WTC11 (cell line): ENCODE data around the gene ZCCHC10. TPM values are rescaled to one million over a fixed set of nuclear protein-coding genes. Genes with fewer than 3 reads are reported as not detected.

Experiments used
- ATAC-seq: fragments of 200-7000 bp; cut with Tn5 transposase; 2 replicates; pipeline ENCODE4 v1.10.0; 2021; ENCODE audit warnings: mild to moderate bottlenecking, moderate library complexity
- CTCF ChIA-PET: fragments of 300-600 bp; sonication (Branson Sonifier 250); formaldehyde crosslinking; loops from one replicate; lab custom pipeline; 2021; ENCODE audit warnings: antibody characterized with exemption; lab: Charles Lee
- POLR2A ChIA-PET: fragments of 350-600 bp; sonication (Branson Sonifier 250); formaldehyde crosslinking; loops from one replicate; lab custom pipeline; 2021; ENCODE audit warnings: antibody characterized with exemption; lab: Charles Lee
- DNase-seq: peaks from one replicate; pipeline ENCODE4 v3.0.0; 2021; ENCODE audit warnings: low spot score
- H3K27ac Mint-ChIP-seq: 2 replicates; pipeline ENCODE4 v1.8.0; 2021; ENCODE audit warnings: mixed read lengths
- H3K27me3 Mint-ChIP-seq: 2 replicates; pipeline ENCODE4 v1.8.0; 2021; ENCODE audit warnings: low read depth, mild to moderate bottlenecking, moderate library complexity, mixed read lengths
- H3K36me3 Mint-ChIP-seq: 2 replicates; pipeline ENCODE4 v1.8.0; 2021; ENCODE audit warnings: mixed read lengths
- H3K4me1 Mint-ChIP-seq: 2 replicates; pipeline ENCODE4 v1.8.0; 2022; ENCODE audit warnings: mixed read lengths
- H3K4me3 Mint-ChIP-seq: 2 replicates; pipeline ENCODE4 v1.8.0; 2021; ENCODE audit warnings: mild to moderate bottlenecking, moderate library complexity, mixed read lengths
- H3K9me3 Mint-ChIP-seq: 2 replicates; pipeline ENCODE4 v1.8.0; 2021; ENCODE audit warnings: mixed read lengths
- MXD4 ChIP-seq: fragments of 250-450 bp; sonication (Bioruptor Pico); IDR thresholded peaks from 2 replicates; pipeline ENCODE4 v1.8.0; 2021; ENCODE audit warnings: mild to moderate bottlenecking, moderate library complexity, borderline replicate concordance
- MYBL2 ChIP-seq: sonication (generic); formaldehyde crosslinking; IDR thresholded peaks from 2 replicates; pipeline ENCODE4 v1.8.1; 2023; ENCODE audit warnings: mild to moderate bottlenecking, moderate library complexity, missing genetic modification reagents
- NFATC4 ChIP-seq: fragments of 250-450 bp; sonication (Bioruptor Pico); IDR thresholded peaks from 2 replicates; pipeline ENCODE4 v1.9.0; 2021; ENCODE audit warnings: mild to moderate bottlenecking
- NR3C1 ChIP-seq: sonication (generic); formaldehyde crosslinking; conservative IDR thresholded peaks from 2 replicates; pipeline ENCODE4 v1.8.1; 2023; ENCODE audit warnings: low read depth, mild to moderate bottlenecking, missing genetic modification reagents
- PRRX2 ChIP-seq: fragments of 250-450 bp; sonication (Bioruptor Pico); IDR thresholded peaks from 2 replicates; pipeline ENCODE4 v1.8.0; 2021; ENCODE audit warnings: mild to moderate bottlenecking
- TCF7 ChIP-seq: sonication (generic); formaldehyde crosslinking; IDR thresholded peaks from 2 replicates; pipeline ENCODE4 v1.8.0; 2022; ENCODE audit warnings: mild to moderate bottlenecking, low read depth, missing genetic modification reagents, moderate library complexity
- TEAD1 ChIP-seq: sonication (generic); formaldehyde crosslinking; IDR thresholded peaks from 2 replicates; pipeline ENCODE4 v1.8.0; 2022; ENCODE audit warnings: mild to moderate bottlenecking, missing genetic modification reagents
- TP53 ChIP-seq: sonication (generic); formaldehyde crosslinking; IDR thresholded peaks from 2 replicates; pipeline ENCODE4 v1.8.1; 2023; ENCODE audit warnings: mild to moderate bottlenecking, missing genetic modification reagents
- ZNF138 ChIP-seq: sonication (generic); formaldehyde crosslinking; conservative IDR thresholded peaks from 2 replicates; pipeline ENCODE4 v1.8.1; 2022; ENCODE audit warnings: mild to moderate bottlenecking, moderate library complexity, missing genetic modification reagents
- ZNF219 ChIP-seq: sonication (generic); formaldehyde crosslinking; IDR thresholded peaks from 2 replicates; pipeline ENCODE4 v1.8.0; 2023; ENCODE audit warnings: missing genetic modification reagents, mild to moderate bottlenecking, borderline replicate concordance
- ZSCAN18 ChIP-seq: fragments of 250-450 bp; sonication (Bioruptor Pico); IDR thresholded peaks from 2 replicates; pipeline ENCODE4 v2.1.2; 2022; ENCODE audit warnings: mild to moderate bottlenecking, moderate library complexity
- total RNA-seq: library from RNA; stranded (reverse); gene quantifications from 3 replicates; pipeline ENCODE4 v1.2.3, GENCODE V29; 2021
- TF ChIP-seq, protein P1 (sequence below): fragments of 250-450 bp; sonication (Bioruptor Pico); IDR thresholded peaks from 2 replicates; pipeline ENCODE4 v1.9.0; 2021; ENCODE audit warnings: mild to moderate bottlenecking, borderline replicate concordance
- TF ChIP-seq, protein P2 (sequence below): sonication (generic); formaldehyde crosslinking; IDR thresholded peaks from 2 replicates; pipeline ENCODE4 v1.8.1; 2022; ENCODE audit warnings: mild to moderate bottlenecking, missing genetic modification reagents, moderate library complexity, borderline replicate concordance
- TF ChIP-seq, protein P3 (sequence below): sonication (generic); formaldehyde crosslinking; IDR thresholded peaks from 2 replicates; pipeline ENCODE4 v1.8.1; 2022; ENCODE audit warnings: low read depth, missing genetic modification reagents, borderline replicate concordance
- TF ChIP-seq, protein P4 (sequence below): sonication (generic); formaldehyde crosslinking; IDR thresholded peaks from 2 replicates; pipeline ENCODE4 v1.8.0; 2022; ENCODE audit warnings: mild to moderate bottlenecking, missing genetic modification reagents
- TF ChIP-seq, protein P5 (sequence below): sonication (generic); formaldehyde crosslinking; IDR thresholded peaks from 2 replicates; pipeline ENCODE4 v1.8.0; 2022; ENCODE audit warnings: mild to moderate bottlenecking, missing genetic modification reagents
- TF ChIP-seq, protein P6 (sequence below): sonication (generic); formaldehyde crosslinking; IDR thresholded peaks from 2 replicates; pipeline ENCODE4 v1.8.1; 2023; ENCODE audit warnings: mild to moderate bottlenecking, missing genetic modification reagents, borderline replicate concordance

ZCCHC10 gene
- total RNA-seq, 1 experiment from 2014 or later: 22.9 TPM

DNA sequence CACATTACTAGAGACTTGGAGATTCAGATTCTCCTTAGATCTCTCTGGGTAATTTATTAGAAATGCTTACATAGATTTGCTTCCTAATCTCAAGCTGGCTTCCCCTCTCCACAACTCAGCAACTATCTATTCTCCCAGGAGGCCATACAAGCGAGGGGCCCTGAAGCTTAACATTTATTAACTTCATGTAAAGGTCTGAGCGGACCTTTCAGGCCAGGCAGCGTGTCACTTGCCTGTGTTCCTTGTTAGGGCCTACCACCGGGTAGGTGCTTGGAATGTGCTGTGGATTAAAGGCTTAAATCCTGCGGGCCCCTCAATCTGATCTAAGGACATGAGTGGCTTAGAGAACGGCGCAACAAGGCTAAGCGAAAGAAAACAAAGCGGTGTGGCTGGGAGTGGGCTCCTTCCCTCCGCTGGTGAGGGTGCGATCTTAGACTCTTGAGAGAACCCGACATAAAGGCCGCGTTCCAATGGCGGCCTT is 24.8 kb upstream of the ZCCHC10 start:
- Mint-ChIP-seq H3K36me3 (peaks cover 12% of the 10 kb centered on the region), H3K9me3 (peaks cover 8% of the 10 kb centered on the region), H3K4me1 (peaks cover 48% of the 10 kb centered on the region), H3K4me3 (peak overlapping the region; percentile 89), H3K27ac (peak overlapping the region; percentile 100), H3K27me3 (no peaks in the 10 kb centered on the region)
- POLR2A ChIA-PET: interaction anchor here (1.0 to 2.2 kb wide), 11 partner anchors 8 to 228 kb away, joined by 3 to 22 read pairs (median 5); partner anchors contain the start of gene AFF4
- ATAC-seq: no peak
- no peak for DNase-seq
- TF ChIP-seq TP53 (CRISPR knock-in tag): no peak
- TF ChIP-seq, protein P1, sequence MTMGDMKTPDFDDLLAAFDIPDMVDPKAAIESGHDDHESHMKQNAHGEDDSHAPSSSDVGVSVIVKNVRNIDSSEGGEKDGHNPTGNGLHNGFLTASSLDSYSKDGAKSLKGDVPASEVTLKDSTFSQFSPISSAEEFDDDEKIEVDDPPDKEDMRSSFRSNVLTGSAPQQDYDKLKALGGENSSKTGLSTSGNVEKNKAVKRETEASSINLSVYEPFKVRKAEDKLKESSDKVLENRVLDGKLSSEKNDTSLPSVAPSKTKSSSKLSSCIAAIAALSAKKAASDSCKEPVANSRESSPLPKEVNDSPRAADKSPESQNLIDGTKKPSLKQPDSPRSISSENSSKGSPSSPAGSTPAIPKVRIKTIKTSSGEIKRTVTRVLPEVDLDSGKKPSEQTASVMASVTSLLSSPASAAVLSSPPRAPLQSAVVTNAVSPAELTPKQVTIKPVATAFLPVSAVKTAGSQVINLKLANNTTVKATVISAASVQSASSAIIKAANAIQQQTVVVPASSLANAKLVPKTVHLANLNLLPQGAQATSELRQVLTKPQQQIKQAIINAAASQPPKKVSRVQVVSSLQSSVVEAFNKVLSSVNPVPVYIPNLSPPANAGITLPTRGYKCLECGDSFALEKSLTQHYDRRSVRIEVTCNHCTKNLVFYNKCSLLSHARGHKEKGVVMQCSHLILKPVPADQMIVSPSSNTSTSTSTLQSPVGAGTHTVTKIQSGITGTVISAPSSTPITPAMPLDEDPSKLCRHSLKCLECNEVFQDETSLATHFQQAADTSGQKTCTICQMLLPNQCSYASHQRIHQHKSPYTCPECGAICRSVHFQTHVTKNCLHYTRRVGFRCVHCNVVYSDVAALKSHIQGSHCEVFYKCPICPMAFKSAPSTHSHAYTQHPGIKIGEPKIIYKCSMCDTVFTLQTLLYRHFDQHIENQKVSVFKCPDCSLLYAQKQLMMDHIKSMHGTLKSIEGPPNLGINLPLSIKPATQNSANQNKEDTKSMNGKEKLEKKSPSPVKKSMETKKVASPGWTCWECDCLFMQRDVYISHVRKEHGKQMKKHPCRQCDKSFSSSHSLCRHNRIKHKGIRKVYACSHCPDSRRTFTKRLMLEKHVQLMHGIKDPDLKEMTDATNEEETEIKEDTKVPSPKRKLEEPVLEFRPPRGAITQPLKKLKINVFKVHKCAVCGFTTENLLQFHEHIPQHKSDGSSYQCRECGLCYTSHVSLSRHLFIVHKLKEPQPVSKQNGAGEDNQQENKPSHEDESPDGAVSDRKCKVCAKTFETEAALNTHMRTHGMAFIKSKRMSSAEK (CRISPR knock-in tag): 0 out of 2 replicates have a peak, but pooled peaks have one; percentile 25
- CTCF ChIA-PET: interaction anchor here (1.0 to 1.5 kb wide), 4 partner anchors 19 to 946 kb away, joined by 3 to 4 read pairs (median 4); no protein-coding TSS in a partner anchor

DNA sequence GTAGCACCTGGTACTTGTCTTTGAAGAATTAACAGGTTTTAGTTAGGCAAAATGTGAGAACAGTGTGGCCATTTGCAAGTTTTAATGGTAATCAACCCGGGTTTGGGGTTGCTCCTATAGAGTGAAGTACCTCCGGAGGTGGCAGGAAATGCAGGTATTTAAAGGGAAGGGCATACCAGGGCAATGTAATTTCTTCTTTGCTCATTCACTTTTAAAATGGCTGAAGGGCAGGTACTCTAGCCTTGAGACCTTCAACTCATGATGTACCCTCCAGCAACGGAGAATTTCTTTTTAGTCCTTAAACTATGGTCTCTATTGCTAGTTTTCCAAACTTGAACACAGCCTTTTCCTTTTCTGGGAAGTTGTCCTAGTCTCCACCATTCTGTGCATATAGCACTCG is 24.2 kb upstream of the ZCCHC10 start:
- DNase-seq (no peak), ATAC-seq (peak; percentile 49)

DNA sequence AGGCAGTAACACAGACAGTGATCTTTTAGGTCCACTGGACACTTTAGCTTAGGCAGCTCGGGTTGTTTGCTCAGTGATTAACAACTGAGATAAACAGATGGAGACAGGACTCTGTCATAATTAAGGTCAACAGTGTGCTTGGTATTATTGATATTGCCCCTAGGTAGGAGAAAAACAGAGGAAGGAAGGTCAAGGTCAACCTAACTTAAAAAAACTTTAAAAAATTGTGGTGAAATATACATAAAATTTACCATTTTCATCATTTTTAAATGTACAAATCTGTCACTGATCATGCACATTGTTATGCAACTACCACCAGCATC is 23.3 kb upstream of the ZCCHC10 start:
- ChIA-PET POLR2A (no interaction called here), CTCF (no interaction called here)
- DNase-seq (no peak), ATAC-seq (no peak)
- no peaks in the 10 kb centered on the region for H3K27me3 Mint-ChIP-seq
- peaks cover 36% of the 10 kb centered on the region for H3K4me1 Mint-ChIP-seq
- peak overlapping the region; percentile 41 for H3K4me3 Mint-ChIP-seq
- H3K36me3 Mint-ChIP-seq: peaks cover 6% of the 10 kb centered on the region
- peak overlapping the region; percentile 97 for H3K27ac Mint-ChIP-seq
- H3K9me3 Mint-ChIP-seq: peaks cover 8% of the 10 kb centered on the region
- TF ChIP-seq ZNF219 (CRISPR knock-in tag) (no peak), TEAD1 (no peak), PRRX2 (CRISPR knock-in tag) (no peak), ZSCAN18 (CRISPR knock-in tag) (no peak), MXD4 (CRISPR knock-in tag) (no peak), TCF7 (CRISPR knock-in tag) (no peak), MYBL2 (no peak), NR3C1 (CRISPR knock-in tag) (no peak), NFATC4 (CRISPR knock-in tag) (no peak)
- TF ChIP-seq, protein P2, sequence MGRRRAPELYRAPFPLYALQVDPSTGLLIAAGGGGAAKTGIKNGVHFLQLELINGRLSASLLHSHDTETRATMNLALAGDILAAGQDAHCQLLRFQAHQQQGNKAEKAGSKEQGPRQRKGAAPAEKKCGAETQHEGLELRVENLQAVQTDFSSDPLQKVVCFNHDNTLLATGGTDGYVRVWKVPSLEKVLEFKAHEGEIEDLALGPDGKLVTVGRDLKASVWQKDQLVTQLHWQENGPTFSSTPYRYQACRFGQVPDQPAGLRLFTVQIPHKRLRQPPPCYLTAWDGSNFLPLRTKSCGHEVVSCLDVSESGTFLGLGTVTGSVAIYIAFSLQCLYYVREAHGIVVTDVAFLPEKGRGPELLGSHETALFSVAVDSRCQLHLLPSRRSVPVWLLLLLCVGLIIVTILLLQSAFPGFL (CRISPR knock-in tag): no peak
- TF ChIP-seq, protein P3, sequence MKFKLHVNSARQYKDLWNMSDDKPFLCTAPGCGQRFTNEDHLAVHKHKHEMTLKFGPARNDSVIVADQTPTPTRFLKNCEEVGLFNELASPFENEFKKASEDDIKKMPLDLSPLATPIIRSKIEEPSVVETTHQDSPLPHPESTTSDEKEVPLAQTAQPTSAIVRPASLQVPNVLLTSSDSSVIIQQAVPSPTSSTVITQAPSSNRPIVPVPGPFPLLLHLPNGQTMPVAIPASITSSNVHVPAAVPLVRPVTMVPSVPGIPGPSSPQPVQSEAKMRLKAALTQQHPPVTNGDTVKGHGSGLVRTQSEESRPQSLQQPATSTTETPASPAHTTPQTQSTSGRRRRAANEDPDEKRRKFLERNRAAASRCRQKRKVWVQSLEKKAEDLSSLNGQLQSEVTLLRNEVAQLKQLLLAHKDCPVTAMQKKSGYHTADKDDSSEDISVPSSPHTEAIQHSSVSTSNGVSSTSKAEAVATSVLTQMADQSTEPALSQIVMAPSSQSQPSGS: no peak
- TF ChIP-seq, protein P4, sequence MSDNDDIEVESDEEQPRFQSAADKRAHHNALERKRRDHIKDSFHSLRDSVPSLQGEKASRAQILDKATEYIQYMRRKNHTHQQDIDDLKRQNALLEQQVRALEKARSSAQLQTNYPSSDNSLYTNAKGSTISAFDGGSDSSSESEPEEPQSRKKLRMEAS (CRISPR knock-in tag): no peak
- TF ChIP-seq, protein P5, sequence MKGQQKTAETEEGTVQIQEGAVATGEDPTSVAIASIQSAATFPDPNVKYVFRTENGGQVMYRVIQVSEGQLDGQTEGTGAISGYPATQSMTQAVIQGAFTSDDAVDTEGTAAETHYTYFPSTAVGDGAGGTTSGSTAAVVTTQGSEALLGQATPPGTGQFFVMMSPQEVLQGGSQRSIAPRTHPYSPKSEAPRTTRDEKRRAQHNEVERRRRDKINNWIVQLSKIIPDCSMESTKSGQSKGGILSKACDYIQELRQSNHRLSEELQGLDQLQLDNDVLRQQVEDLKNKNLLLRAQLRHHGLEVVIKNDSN (CRISPR knock-in tag): no peak

More for the DNA sequence above, 24.2 kb upstream of the ZCCHC10 start:
- Mint-ChIP-seq H3K36me3 (peaks cover 12% of the 10 kb centered on the region), H3K27me3 (no peaks in the 10 kb centered on the region), H3K27ac (peak overlapping the region; percentile 100), H3K9me3 (peaks cover 8% of the 10 kb centered on the region), H3K4me3 (peak overlapping the region; percentile 89), H3K4me1 (peaks cover 44% of the 10 kb centered on the region)
- ChIA-PET CTCF (no interaction called here), POLR2A (interaction anchor here (2.1 to 2.2 kb wide), 2 partner anchors 25 to 88 kb away, joined by 9 to 22 read pairs; partner anchors contain the start of gene AFF4)
- TF ChIP-seq ZNF138 (CRISPR knock-in tag): no peak
- TF ChIP-seq, protein P6, sequence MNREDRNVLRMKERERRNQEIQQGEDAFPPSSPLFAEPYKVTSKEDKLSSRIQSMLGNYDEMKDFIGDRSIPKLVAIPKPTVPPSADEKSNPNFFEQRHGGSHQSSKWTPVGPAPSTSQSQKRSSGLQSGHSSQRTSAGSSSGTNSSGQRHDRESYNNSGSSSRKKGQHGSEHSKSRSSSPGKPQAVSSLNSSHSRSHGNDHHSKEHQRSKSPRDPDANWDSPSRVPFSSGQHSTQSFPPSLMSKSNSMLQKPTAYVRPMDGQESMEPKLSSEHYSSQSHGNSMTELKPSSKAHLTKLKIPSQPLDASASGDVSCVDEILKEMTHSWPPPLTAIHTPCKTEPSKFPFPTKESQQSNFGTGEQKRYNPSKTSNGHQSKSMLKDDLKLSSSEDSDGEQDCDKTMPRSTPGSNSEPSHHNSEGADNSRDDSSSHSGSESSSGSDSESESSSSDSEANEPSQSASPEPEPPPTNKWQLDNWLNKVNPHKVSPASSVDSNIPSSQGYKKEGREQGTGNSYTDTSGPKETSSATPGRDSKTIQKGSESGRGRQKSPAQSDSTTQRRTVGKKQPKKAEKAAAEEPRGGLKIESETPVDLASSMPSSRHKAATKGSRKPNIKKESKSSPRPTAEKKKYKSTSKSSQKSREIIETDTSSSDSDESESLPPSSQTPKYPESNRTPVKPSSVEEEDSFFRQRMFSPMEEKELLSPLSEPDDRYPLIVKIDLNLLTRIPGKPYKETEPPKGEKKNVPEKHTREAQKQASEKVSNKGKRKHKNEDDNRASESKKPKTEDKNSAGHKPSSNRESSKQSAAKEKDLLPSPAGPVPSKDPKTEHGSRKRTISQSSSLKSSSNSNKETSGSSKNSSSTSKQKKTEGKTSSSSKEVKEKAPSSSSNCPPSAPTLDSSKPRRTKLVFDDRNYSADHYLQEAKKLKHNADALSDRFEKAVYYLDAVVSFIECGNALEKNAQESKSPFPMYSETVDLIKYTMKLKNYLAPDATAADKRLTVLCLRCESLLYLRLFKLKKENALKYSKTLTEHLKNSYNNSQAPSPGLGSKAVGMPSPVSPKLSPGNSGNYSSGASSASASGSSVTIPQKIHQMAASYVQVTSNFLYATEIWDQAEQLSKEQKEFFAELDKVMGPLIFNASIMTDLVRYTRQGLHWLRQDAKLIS (CRISPR knock-in tag): peak; percentile 40; the same call in 1 of the 2 replicates
